Astrocyte of the cerebellum (primary cell): ENCODE measurements around the gene GMCL2.
"Not testable (repeated sequence)": the region's sequence is repeated elsewhere in the genome, so short reads cannot be mapped to it uniquely, and the experiment has no call there.

Experiments used
- DNase-seq: peaks from one replicate; pipeline ENCODE4 v3.0.0-alpha.2; 2011; ENCODE audit warnings: low read depth
- H3K4me3 ChIP-seq: 2 replicates; pipeline ENCODE4 v1.5.1; 2011; ENCODE audit warnings: mild to moderate bottlenecking, low read depth, low read length, moderate library complexity
- CTCF ChIP-seq: IDR thresholded peaks from 2 replicates; pipeline ENCODE4 v1.5.1; 2012; ENCODE audit warnings: low read length, low read depth, moderate library complexity, mild to moderate bottlenecking; ENCODE audit errors: missing control alignments
- in situ Hi-C: cut with HindIII; loops from 2 replicates; pipeline ENCODE4 v1.10.0; 2017; ENCODE audit warnings: low sequenced_read_pairs

The GMCL2 gene

GRCh38 chr5:178202541-178202940 lies 15.4 kb upstream of the GMCL2 start:
- no peak for TF ChIP-seq CTCF
- in situ Hi-C loops: no loop called here
- DNase-seq: no peak
- no peak overlapping the region for H3K4me3 ChIP-seq

- in situ Hi-C loops: no loop called here
- TF ChIP-seq CTCF: no peak
These were observed 14.7 kb upstream of the GMCL2 start for GRCh38 chr5:178201927-178202235.

GRCh38 chr5:178201221-178201926 lies 14.2 kb upstream of the GMCL2 start:
- no peak for TF ChIP-seq CTCF
- DNase-seq: no peak
- in situ Hi-C loops: no loop called here
- H3K4me3 ChIP-seq: no peak overlapping the region

More at GRCh38 chr5:178201927-178202235, 14.7 kb upstream of the GMCL2 start:
- DNase-seq: no peak
- no peak overlapping the region for H3K4me3 ChIP-seq

GRCh38 chr5:178199581-178200434 lies 12.6 kb upstream of the GMCL2 start:
- in situ Hi-C loops: no loop called here
- TF ChIP-seq CTCF: no peak

GRCh38 chr5:178198706-178199105 lies 11.5 kb upstream of the GMCL2 start:
- TF ChIP-seq CTCF: no peak
- DNase-seq: no peak
- in situ Hi-C loops: no loop called here
- no peak overlapping the region for H3K4me3 ChIP-seq

More at GRCh38 chr5:178199581-178200434, 12.6 kb upstream of the GMCL2 start:
- no peak overlapping the region for H3K4me3 ChIP-seq
- DNase-seq: no peak

- H3K4me3 ChIP-seq, in situ Hi-C loops, DNase-seq: not testable (repeated sequence)
These were observed 11.0 kb upstream of the GMCL2 start for GRCh38 chr5:178198151-178198550.

GRCh38 chr5:178196986-178197385 lies 9.8 kb upstream of the GMCL2 start:
- no peak for TF ChIP-seq CTCF
- no peak for DNase-seq
- in situ Hi-C loops: no loop called here
- no peak overlapping the region for H3K4me3 ChIP-seq
